Naive thymus-derived CD8-positive, alpha-beta T cell (primary cell): Measurements from ENCODE around the gene UBR4. TPM values are rescaled to one million over a fixed set of nuclear protein-coding genes. Genes with fewer than 3 reads are reported as not detected.

Experiments used
- ATAC-seq, 2 donors: fragments of 150-1000 bp; cut with Tn5 transposase in 1 of 2; sonication (Bioruptor Pico), chemical (Tn5 transposase) in 1 of 2; 1 replicate in 1 of 2; 2 replicates in 1 of 2; pipeline ENCODE4 v1.10.0; 2021; ENCODE audit warnings: mild to moderate bottlenecking in 2 of 2, moderate library complexity in 2 of 2
- POLR2A ChIA-PET: fragments of 350-600 bp; sonication (Branson Sonifier 250); formaldehyde crosslinking; loops from one replicate; lab custom pipeline; 2021; ENCODE audit warnings: antibody characterized with exemption; lab: Charles Lee
- DNase-seq, 10 donors: peaks; one replicate each; pipeline versions ENCODE4 v3.0.0 to v3.0.0-alpha.2; 2020 to 2022
- H3K27ac Mint-ChIP-seq, 10 donors: one replicate each; pipeline ENCODE4 v1.8.0; 2020 to 2022; ENCODE audit warnings: mild to moderate bottlenecking in 10 of 10, mixed read lengths in 10 of 10, moderate library complexity in 4 of 10, inconsistent platforms in 1 of 10
- H3K27me3 Mint-ChIP-seq, 5 donors: one replicate each; pipeline ENCODE4 v1.8.0; 2021 to 2022; ENCODE audit warnings: mixed read lengths in 5 of 5
- H3K36me3 Mint-ChIP-seq, 3 donors: one replicate each; pipeline ENCODE4 v1.8.0; 2020 to 2022; ENCODE audit warnings: mixed read lengths in 3 of 3, mild to moderate bottlenecking in 2 of 3, inconsistent platforms in 1 of 3
- H3K4me1 Mint-ChIP-seq, 4 donors: one replicate each; pipeline ENCODE4 v1.8.0; 2021 to 2022; ENCODE audit warnings: mixed read lengths in 4 of 4
- H3K4me3 Mint-ChIP-seq, 10 donors: one replicate each; pipeline ENCODE4 v1.8.0; 2020 to 2022; ENCODE audit warnings: mild to moderate bottlenecking in 10 of 10, mixed read lengths in 10 of 10, moderate library complexity in 6 of 10, inconsistent platforms in 1 of 10
- H3K9me3 Mint-ChIP-seq, 9 donors: one replicate each; pipeline ENCODE4 v1.8.0; 2020 to 2022; ENCODE audit warnings: mixed read lengths in 9 of 9, mild to moderate bottlenecking in 3 of 9, inconsistent platforms in 1 of 9, moderate library complexity in 1 of 9
- polyA plus RNA-seq, 3 donors: library from polyadenylated mRNA; unstranded; fragments of 300-500 nt; fragmentation: Illumina TruSeq; gene quantifications; one replicate each; pipeline ENCODE4 v1.2.3, GENCODE V29; 2021
- total RNA-seq, 8 experiments: library from RNA in 2 of 8; stranded (reverse) in 2 of 8; gene quantifications; one replicate each; pipeline ENCODE4 v1.2.3 and lab custom pipeline; 2021 to 2026

Gene UBR4
- total and polyA plus RNA-seq, 5 experiments from 2014 or later: 10.2 to 156 (median 23.0) TPM

- Mint-ChIP-seq H3K27ac (peak overlapping the region in 2 of 10 donors; percentile 25 to 68), H3K36me3 (peaks cover 5 to 15% (median 9%) of the 10 kb centered on the region in 3 donors), H3K4me3 (peak overlapping the region in 2 of 10 donors; percentile 9 to 32), H3K9me3 (no peaks in the 10 kb centered on the region), H3K27me3 (peaks cover 0 to 13% (median 0%) of the 10 kb centered on the region in 5 donors), H3K4me1 (peaks cover 17 to 65% (median 51%) of the 10 kb centered on the region in 4 donors)
- no peak for ATAC-seq
- DNase-seq: no peak
- POLR2A ChIA-PET: interaction anchor here (0.5 to 0.6 kb wide), 2 partner anchors 20 to 1062 kb away, joined by 3 read pairs; no protein-coding TSS in a partner anchor
Observed at GRCh38 chr1:19070891-19071621, 139.0 kb downstream of the UBR4 start.

- DNase-seq (no peak), ATAC-seq (no peak)
- Mint-ChIP-seq H3K27me3 (peaks cover 0 to 16% (median 0%) of the 10 kb centered on the region in 5 donors), H3K27ac (peak overlapping the region in 2 of 10 donors; percentile 21 to 68), H3K4me1 (peaks cover 14 to 59% (median 44%) of the 10 kb centered on the region in 4 donors), H3K36me3 (peaks cover 0 to 7% (median under 1%) of the 10 kb centered on the region in 3 donors), H3K4me3 (no peak overlapping the region), H3K9me3 (no peaks in the 10 kb centered on the region)
- POLR2A ChIA-PET: no interaction called here
Observed at GRCh38 chr1:19070197-19070651, 139.8 kb downstream of the UBR4 start.

- Mint-ChIP-seq H3K4me1 (peaks cover 11 to 44% (median 30%) of the 10 kb centered on the region in 4 donors), H3K27me3 (peaks cover 0 to 17% (median 0%) of the 10 kb centered on the region in 5 donors), H3K27ac (peak overlapping the region in 2 of 10 donors; percentile 33 to 56), H3K4me3 (no peak overlapping the region), H3K9me3 (no peaks in the 10 kb centered on the region), H3K36me3 (peaks cover 0 to 2% (median 0%) of the 10 kb centered on the region in 3 donors)
- POLR2A ChIA-PET: no interaction called here
- DNase-seq (no peak), ATAC-seq (no peak)
Observed at GRCh38 chr1:19068639-19069276, 141.3 kb downstream of the UBR4 start.

- Mint-ChIP-seq H3K36me3 (no peaks in the 10 kb centered on the region), H3K27ac (no peak overlapping the region), H3K27me3 (peaks cover 0 to 17% (median 0%) of the 10 kb centered on the region in 5 donors), H3K4me3 (no peak overlapping the region), H3K4me1 (peaks cover 9 to 37% (median 24%) of the 10 kb centered on the region in 4 donors), H3K9me3 (no peaks in the 10 kb centered on the region)
- POLR2A ChIA-PET: no interaction called here
- no peak for DNase-seq
- ATAC-seq: no peak
Observed at GRCh38 chr1:19067912-19068638, 142.0 kb downstream of the UBR4 start.

GRCh38 chr1:19067182-19067911 is 142.7 kb downstream of the UBR4 start:
- ATAC-seq (no peak), DNase-seq (no peak)
- no peak overlapping the region for H3K4me3 Mint-ChIP-seq
- no peaks in the 10 kb centered on the region for H3K9me3 Mint-ChIP-seq
- POLR2A ChIA-PET: no interaction called here
- no peak overlapping the region for H3K27ac Mint-ChIP-seq
- peaks cover 5 to 31% (median 18%) of the 10 kb centered on the region in 4 donors for H3K4me1 Mint-ChIP-seq
- peaks cover 0 to 17% (median 0%) of the 10 kb centered on the region in 5 donors for H3K27me3 Mint-ChIP-seq
- H3K36me3 Mint-ChIP-seq: no peaks in the 10 kb centered on the region

- Mint-ChIP-seq H3K4me1 (peaks cover 5 to 36% (median 19%) of the 10 kb centered on the region in 4 donors), H3K36me3 (no peaks in the 10 kb centered on the region), H3K9me3 (peaks cover 0 to 2% (median 0%) of the 10 kb centered on the region in 9 donors), H3K27me3 (peaks cover 0 to 17% (median 0%) of the 10 kb centered on the region in 5 donors), H3K27ac (no peak overlapping the region), H3K4me3 (no peak overlapping the region)
- DNase-seq (no peak), ATAC-seq (no peak)
- POLR2A ChIA-PET: no interaction called here
Observed at GRCh38 chr1:19066874-19067181, 143.2 kb downstream of the UBR4 start.

- Mint-ChIP-seq H3K27me3 (peaks cover 0 to 17% (median 0%) of the 10 kb centered on the region in 5 donors), H3K9me3 (peaks cover 0 to 4% (median 2%) of the 10 kb centered on the region in 9 donors), H3K4me3 (no peak overlapping the region), H3K4me1 (peaks cover 1 to 34% (median 18%) of the 10 kb centered on the region in 4 donors), H3K36me3 (peaks cover 0 to 1% (median 0%) of the 10 kb centered on the region in 3 donors), H3K27ac (no peak overlapping the region)
- DNase-seq: no peak
- no peak for ATAC-seq
- POLR2A ChIA-PET: no interaction called here
Observed at GRCh38 chr1:19066248-19066873, 143.7 kb downstream of the UBR4 start.

- peaks cover 0 to 17% (median 0%) of the 10 kb centered on the region in 5 donors for H3K27me3 Mint-ChIP-seq
- H3K36me3 Mint-ChIP-seq: peaks cover 0 to 5% (median 0%) of the 10 kb centered on the region in 3 donors
- POLR2A ChIA-PET: no interaction called here
- no peak overlapping the region for H3K4me3 Mint-ChIP-seq
- no peak overlapping the region for H3K27ac Mint-ChIP-seq
- H3K9me3 Mint-ChIP-seq: peaks cover 0 to 10% (median 4%) of the 10 kb centered on the region in 9 donors
- H3K4me1 Mint-ChIP-seq: peaks cover 2 to 33% (median 17%) of the 10 kb centered on the region in 4 donors
- ATAC-seq: no peak
- DNase-seq: no peak
Observed at GRCh38 chr1:19065526-19066247, 144.4 kb downstream of the UBR4 start.

GRCh38 chr1:19064906-19065450 is 145.1 kb downstream of the UBR4 start:
- ATAC-seq (no peak), DNase-seq (no peak)
- Mint-ChIP-seq H3K9me3 (peaks cover 0 to 10% (median 4%) of the 10 kb centered on the region in 9 donors), H3K36me3 (peaks cover 0 to 5% (median 0%) of the 10 kb centered on the region in 3 donors), H3K4me3 (no peak overlapping the region), H3K4me1 (peaks cover 2 to 26% (median 14%) of the 10 kb centered on the region in 4 donors), H3K27ac (peak overlapping the region in 1 of 10 donors; percentile 5), H3K27me3 (peaks cover 0 to 17% (median 0%) of the 10 kb centered on the region in 5 donors)
- POLR2A ChIA-PET: no interaction called here

- H3K4me3 Mint-ChIP-seq: no peak overlapping the region
- peaks cover 0 to 25% (median 5%) of the 10 kb centered on the region in 5 donors for H3K27me3 Mint-ChIP-seq
- no peak for DNase-seq
- H3K4me1 Mint-ChIP-seq: peaks cover 2 to 23% (median 8%) of the 10 kb centered on the region in 4 donors
- H3K36me3 Mint-ChIP-seq: peaks cover 0 to 5% (median 0%) of the 10 kb centered on the region in 3 donors
- no peak for ATAC-seq
- POLR2A ChIA-PET: interaction anchor here (2.7 kb wide), 1 partner anchor 10 kb away, joined by 8 read pairs; no protein-coding TSS in a partner anchor
- H3K9me3 Mint-ChIP-seq: peaks cover 0 to 10% (median 4%) of the 10 kb centered on the region in 9 donors
- H3K27ac Mint-ChIP-seq: no peak overlapping the region
Observed at GRCh38 chr1:19063122-19063521, 146.9 kb downstream of the UBR4 start.
